Inferior parietal cortex (tissue), 1 donor: ENCODE results near the gene PPIF.

Source experiments
- DNase-seq: peaks from one replicate; pipeline ENCODE4 v3.0.0-alpha.2; 2016; ENCODE audit errors: extremely low spot score

Gene PPIF

GRCh38 chr10:79374312-79375191 is 27.3 kb downstream of the PPIF start:
- DNase-seq, result peak; percentile 90

DNA sequence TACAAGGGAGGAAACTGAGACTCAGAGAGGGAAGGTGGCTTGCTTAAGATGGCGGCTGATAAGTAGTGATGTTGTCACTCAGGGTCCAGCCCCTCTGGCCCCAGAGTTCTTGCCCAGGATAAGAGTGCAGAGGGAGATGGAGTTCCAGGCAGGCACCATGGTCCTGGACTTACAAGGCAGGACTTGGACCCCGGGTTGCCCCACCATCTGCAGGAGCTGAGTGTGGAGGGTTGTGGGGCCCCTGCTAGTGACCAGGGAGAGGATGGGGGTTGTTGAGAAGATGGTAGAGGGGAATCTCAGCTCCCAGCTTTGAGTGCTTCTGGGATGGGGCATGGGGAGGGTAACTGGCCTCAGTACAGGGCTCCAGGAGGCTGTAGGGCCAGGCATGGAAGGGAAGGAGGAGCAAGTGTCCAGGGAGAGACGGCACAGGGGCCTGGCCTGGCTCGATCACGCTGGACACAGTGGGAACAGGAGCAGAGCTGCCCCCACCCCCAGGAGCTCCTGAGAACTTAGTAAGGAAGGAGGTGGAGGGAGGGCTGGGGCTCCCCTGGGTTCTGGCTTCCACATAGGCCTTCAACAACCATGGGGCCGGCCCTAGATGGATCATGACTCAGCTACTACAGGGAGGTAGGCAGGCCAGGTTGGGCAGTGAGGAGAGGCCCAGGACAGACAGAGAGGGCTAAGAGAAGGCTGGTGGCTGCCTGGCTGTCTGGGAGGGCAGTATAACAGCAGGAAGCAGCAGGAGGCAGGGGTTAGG is 28.2 kb downstream of the PPIF start:
- no peak for DNase-seq

DNA sequence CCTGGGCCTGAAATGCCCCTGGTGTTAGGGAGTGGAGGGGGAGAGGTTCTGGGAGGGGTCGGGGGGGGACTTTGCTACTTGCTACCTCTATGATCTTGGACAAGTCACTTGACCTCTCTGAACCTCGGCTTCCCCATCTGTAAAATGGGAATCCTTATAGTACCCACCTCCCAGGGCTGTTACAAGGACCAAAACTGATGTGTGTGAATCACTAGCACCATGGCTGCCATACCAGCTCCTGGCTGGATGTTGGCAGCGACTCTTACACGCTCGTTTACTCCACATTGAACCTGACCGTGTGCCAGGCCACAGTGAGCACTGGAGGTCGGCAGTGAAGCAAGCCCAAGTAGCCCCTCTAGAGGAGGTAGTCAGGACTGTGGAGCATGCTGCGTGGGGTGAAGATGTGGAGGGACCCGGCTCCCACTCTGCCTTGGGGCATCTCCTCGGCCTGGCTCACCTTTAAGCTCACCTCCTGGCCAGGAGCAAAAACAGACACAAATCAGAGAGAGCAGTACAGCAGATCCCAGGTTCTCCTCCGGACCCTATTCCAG is 28.9 kb downstream of the PPIF start:
- DNase-seq, result no peak

DNA sequence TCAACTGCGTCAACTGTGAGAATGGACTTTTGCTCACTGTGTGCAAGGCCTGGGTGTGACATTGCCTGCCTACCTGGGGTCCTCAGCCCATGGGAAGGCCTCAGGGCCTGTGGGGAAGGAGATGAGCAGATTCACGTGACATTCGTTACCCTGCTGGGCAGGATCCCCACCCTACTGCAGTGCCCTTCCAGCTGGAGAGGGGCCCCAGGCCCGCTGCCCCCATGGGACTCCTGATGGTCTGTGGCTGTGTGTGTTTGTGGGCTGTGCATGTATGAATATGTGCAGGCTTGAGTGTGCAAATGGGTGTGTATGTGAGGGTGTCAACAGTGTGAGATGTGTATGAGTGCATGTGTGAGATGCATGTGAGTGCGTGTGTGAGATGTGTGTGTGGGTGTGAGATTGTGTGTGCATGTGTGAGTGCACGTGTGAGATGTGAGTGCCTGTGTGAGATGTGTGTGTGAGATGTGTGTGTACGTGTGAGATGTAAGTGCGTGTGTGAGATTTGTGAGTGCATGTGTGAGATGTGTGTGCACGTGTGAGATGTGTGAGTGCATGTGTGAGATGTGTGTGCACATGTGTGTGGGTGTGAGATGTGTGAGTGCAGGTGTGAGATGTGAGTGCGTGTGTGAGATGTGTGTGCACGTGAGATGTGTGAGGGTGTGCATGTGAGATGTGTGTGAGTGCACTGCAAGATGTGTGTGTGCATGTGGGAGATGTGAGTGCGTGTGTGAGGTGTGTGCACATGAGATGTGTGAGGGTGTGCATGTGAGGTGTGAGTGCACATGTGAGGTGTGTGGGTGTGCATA is 29.7 kb downstream of the PPIF start:
- DNase-seq, result no peak

GRCh38 chr10:79377557-79378382 is 30.5 kb downstream of the PPIF start:
- no peak for DNase-seq

GRCh38 chr10:79378383-79378646 is 31.0 kb downstream of the PPIF start:
- no peak for DNase-seq

- no peak for DNase-seq
Observed at GRCh38 chr10:79378647-79379511, 31.6 kb downstream of the PPIF start.

- no peak for DNase-seq
Observed at GRCh38 chr10:79379512-79380124, 32.3 kb downstream of the PPIF start.

GRCh38 chr10:79380125-79380945 is 33.1 kb downstream of the PPIF start:
- DNase-seq, result no peak

GRCh38 chr10:79380946-79381721 is 33.9 kb downstream of the PPIF start:
- DNase-seq, result no peak

DNA sequence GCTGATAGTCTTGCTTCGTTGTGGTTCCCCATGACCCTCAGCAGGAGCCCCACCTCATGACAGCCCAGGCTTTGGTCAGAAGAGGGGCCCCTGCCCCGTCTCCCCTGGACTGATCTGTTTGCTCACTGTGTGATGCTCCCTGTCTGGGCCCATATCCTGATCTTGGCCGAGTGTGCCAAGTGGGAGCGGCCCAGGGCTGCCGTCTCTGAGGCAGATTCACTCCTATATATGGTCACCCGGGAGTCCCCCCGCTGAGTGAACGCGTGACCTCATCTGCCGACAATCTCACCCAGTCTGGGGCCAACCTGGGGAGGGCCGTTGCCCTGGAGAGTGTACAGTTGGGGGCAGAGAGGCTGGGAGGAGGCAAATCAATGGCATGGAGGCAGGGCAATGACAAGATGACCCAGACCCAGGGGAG is 34.5 kb downstream of the PPIF start:
- DNase-seq, result no peak

DNA sequence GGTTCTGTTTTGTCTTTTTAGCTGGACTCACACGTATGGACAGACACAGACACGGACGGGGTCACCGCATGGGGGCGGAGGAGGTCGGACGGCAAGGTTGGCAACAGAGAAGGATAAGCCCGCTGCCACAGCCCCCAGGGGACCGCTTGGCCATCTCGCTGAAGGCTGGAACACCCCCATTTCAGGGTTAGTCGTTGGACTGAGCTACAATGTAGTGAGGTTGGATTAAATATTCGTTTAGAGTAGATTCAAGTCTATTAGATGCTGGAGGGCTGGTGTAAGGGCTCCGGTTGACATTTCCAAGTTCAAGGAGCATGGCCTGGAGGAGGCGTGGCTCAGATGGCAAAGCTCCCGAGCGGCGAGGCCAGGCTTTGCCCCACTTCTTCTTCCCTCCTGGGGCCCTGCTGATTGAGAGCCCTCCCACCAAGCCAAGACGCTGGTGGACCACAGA is 35.2 kb downstream of the PPIF start:
- no peak for DNase-seq

GRCh38 chr10:79383974-79384606 is 36.8 kb downstream of the PPIF start:
- no peak for DNase-seq

DNA sequence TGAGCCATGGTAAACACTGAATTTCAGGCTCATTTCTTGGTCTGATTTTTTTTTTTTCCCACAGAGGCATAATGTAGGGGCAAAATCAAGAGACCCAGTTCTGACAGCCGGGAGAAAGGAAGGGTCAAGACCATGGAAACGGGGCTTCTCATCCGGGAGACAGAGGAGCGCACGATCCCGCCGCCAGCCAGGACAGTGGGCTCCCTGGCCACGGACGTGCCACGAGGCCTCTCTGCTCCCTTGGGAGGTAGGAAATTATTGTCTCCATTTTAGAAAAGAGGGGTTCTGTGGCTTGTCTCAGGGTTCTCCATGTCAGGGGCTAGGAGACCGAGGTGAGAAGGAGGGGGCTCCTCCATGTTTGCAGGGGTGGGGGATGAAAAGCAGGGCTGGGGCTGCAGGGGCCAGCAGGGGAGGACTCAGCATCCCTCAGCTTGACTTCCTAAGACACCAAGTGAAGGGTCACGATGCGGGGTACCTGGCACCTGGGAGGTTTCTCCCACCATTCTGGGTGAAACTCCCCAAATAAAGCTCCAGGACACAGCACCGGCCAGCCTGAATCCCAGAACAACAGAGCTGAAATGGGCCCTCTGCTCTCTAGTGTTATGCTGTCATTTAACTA is 37.6 kb downstream of the PPIF start:
- no peak for DNase-seq

DNA sequence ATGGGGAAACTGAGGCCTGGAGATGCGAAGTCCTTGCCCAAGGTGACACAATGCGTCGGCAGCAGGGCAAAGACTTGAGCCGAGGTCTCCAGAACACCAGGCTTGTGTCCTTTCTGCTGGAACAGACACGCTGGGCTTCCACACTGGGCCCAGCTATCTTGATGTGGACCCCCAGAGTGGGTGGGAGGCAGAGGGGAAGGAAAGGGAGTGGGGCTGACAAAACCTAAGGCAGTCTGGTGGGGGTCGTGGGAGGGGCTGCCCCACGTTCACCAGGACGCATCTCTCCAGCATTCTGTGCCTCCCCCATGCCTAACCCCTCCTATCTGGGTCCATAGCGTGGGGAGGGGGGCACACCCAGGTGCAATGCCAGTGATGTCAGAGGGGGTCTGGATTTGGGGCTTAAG is 38.1 kb downstream of the PPIF start:
- no peak for DNase-seq

DNA sequence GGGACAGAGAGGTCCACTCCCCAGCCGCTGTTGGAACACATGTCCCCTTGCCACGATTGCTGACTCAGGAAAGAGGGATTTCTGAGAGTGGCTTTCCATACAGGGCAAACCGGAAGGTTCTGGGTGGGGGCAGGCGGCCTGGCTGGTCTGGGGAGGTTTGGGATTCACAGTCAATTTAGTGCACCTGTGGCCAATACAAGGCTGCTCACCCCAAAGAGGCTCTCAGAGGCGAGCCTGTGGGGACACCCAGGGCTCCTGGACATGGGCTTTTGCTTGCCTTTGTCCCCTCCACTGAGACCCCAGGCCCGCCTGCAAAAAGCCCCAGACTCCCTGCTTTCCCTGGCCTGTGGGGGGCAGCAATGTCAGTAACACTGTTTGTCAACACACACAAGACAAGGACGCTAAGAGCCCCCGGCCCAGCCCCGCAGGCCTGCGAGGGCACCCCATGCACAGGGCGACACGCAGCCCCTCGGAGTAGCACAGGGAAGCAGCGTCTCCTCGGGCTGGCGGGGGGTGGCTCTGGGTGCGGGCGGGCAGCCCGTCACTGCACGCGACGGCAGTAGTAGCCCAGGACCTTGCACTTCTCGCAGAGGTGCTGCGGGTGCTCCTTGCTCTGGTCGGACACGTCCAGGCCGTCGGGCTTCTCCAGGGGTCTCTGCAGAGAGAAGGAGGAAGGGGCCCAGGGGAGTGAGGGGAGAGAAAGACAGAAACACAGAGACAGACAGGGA is 38.7 kb downstream of the PPIF start:
- DNase-seq, result no peak
